ENCODE data around the gene AMD1.
A peak's percentile ranks its signal among the peaks of the same experiment; 100 is the strongest.
"Not testable (repeated sequence)": the region's sequence is repeated elsewhere in the genome, so short reads cannot be mapped to it uniquely, and the experiment has no call there.

The AMD1 gene

GRCh38 chr6:110877569-110877968, 3.0 kb downstream of the AMD1 start:
- no peak for DNase-seq (ENCODE audit: low spot score)

GRCh38 chr6:110878751-110879522, 4.4 kb downstream of the AMD1 start:
- DNase-seq (ENCODE audit: low spot score): peak; percentile 45

GRCh38 chr6:110880651-110881050, 6.1 kb downstream of the AMD1 start:
- no peak for DNase-seq (ENCODE audit: low spot score)

GRCh38 chr6:110881546-110882273, 7.1 kb downstream of the AMD1 start:
- DNase-seq (ENCODE audit: low spot score): no peak

GRCh38 chr6:110882274-110882619, 7.7 kb downstream of the AMD1 start:
- no peak for DNase-seq (ENCODE audit: low spot score)

- DNase-seq (ENCODE audit: low spot score): no peak
Observed at GRCh38 chr6:110882824-110883554, 8.4 kb downstream of the AMD1 start.

GRCh38 chr6:110884321-110884720, 9.7 kb downstream of the AMD1 start:
- no peak for DNase-seq (ENCODE audit: low spot score)

GRCh38 chr6:110885526-110885925, 10.9 kb downstream of the AMD1 start:
- DNase-seq (ENCODE audit: low spot score): no peak

GRCh38 chr6:110886555-110887167, 12.1 kb downstream of the AMD1 start:
- DNase-seq (ENCODE audit: low spot score): no peak

- DNase-seq (ENCODE audit: low spot score): no peak
Observed at GRCh38 chr6:110890288-110890687, 15.7 kb downstream of the AMD1 start.

- no peak for DNase-seq (ENCODE audit: low spot score)
Observed at GRCh38 chr6:110895907-110896608, 21.5 kb downstream of the AMD1 start.

- DNase-seq (ENCODE audit: low spot score): no peak
Observed at GRCh38 chr6:110897433-110897832, 22.8 kb downstream of the AMD1 start.

- DNase-seq (ENCODE audit: low spot score): no peak
Observed at GRCh38 chr6:110898111-110898510, 23.5 kb downstream of the AMD1 start.

GRCh38 chr6:110900028-110900598, 25.5 kb downstream of the AMD1 start:
- no peak for DNase-seq (ENCODE audit: low spot score)

GRCh38 chr6:110901601-110902000, 27.0 kb downstream of the AMD1 start:
- DNase-seq (ENCODE audit: low spot score): not testable (repeated sequence)

GRCh38 chr6:110902091-110902490, 27.5 kb downstream of the AMD1 start:
- no peak for DNase-seq (ENCODE audit: low spot score)

GRCh38 chr6:110906273-110906672, 31.7 kb downstream of the AMD1 start:
- DNase-seq (ENCODE audit: low spot score): not testable (repeated sequence)

- DNase-seq (ENCODE audit: low spot score): no peak
Observed at GRCh38 chr6:110930781-110931180, 56.2 kb downstream of the AMD1 start.

- DNase-seq (ENCODE audit: low spot score): no peak
Observed at GRCh38 chr6:110933912-110934311, 59.3 kb downstream of the AMD1 start.

- no peak for DNase-seq (ENCODE audit: low spot score)
Observed at GRCh38 chr6:110934381-110934898, 59.9 kb downstream of the AMD1 start.

GRCh38 chr6:110935171-110935570, 60.6 kb downstream of the AMD1 start:
- DNase-seq (ENCODE audit: low spot score): no peak

All from activated CD4-positive, alpha-beta T cell treated with anti-CD3 and anti-CD28 coated beads, Interleukin-2, Interleukin-4, amounts not matched to agents 100 ng/mL and 50 ng/mL, durations not matched to agents 16 hours and 8 hours (primary cell).